ENCODE measurements around the gene LYRM4. TPM values are rescaled to one million over a fixed set of nuclear protein-coding genes. Genes with fewer than 3 reads are reported as not detected.

Gene LYRM4
- total RNA-seq, 2 experiments from 2014 or later, result 24.8 to 28.1 TPM

- H3K27me3 ChIP-seq (ENCODE audit: control insufficient read depth in 1 of 2, insufficient read depth in 2 of 2, low read length in 2 of 2), result peaks cover 2 to 6% of the 10 kb centered on the region in 2 experiments
- H3K4me3 ChIP-seq (ENCODE audit: low read length), result no peak overlapping the region
- Mint-ChIP-seq H3K4me1 (ENCODE audit: low read depth) (no peaks in the 10 kb centered on the region), H3K27ac (no peak overlapping the region), H3K27me3 (peaks cover 25% of the 10 kb centered on the region), H3K4me3 (no peak overlapping the region), H3K36me3 (ENCODE audit: low read depth) (no peaks in the 10 kb centered on the region), H3K9me3 (no peaks in the 10 kb centered on the region)
- H3K9me3 ChIP-seq (ENCODE audit: control insufficient read depth in 1 of 2, insufficient read depth in 1 of 2, low read length in 2 of 2), result no peaks in the 10 kb centered on the region
- no peaks in the 10 kb centered on the region for H3K36me3 ChIP-seq (ENCODE audit: insufficient read depth, low read length)
- no peak overlapping the region for H3K27ac ChIP-seq (ENCODE audit: low read depth in 1 of 2, low read length in 2 of 2)
- H3K4me1 ChIP-seq (ENCODE audit: insufficient read depth, low read length), result no peaks in the 10 kb centered on the region
- no peak for TF ChIP-seq CTCF (IDR thresholded peaks at IDR 0.05)
- ATAC-seq (ENCODE audit: poor library complexity) (no peak), DNase-seq (no peak)
- ChIA-PET POLR2A (no interaction called here), CTCF (no interaction called here)
- intact Hi-C loops (cut with DNase I, micrococcal nuclease), result no loop called here
These were observed 183.8 kb downstream of the LYRM4 start for GRCh38 chr6:5076931-5077330.

- H3K4me1 ChIP-seq (ENCODE audit: insufficient read depth, low read length), result no peaks in the 10 kb centered on the region
- no peaks in the 10 kb centered on the region for H3K36me3 ChIP-seq (ENCODE audit: insufficient read depth, low read length)
- TF ChIP-seq CTCF (IDR thresholded peaks at IDR 0.05), result no peak
- ChIA-PET POLR2A (no interaction called here), CTCF (no interaction called here)
- no peaks in the 10 kb centered on the region for H3K4me1 Mint-ChIP-seq (ENCODE audit: low read depth)
- H3K27ac ChIP-seq (ENCODE audit: low read depth in 1 of 2, low read length in 2 of 2), result no peak overlapping the region
- H3K4me3 Mint-ChIP-seq, result no peak overlapping the region
- H3K36me3 Mint-ChIP-seq (ENCODE audit: low read depth), result no peaks in the 10 kb centered on the region
- H3K4me3 ChIP-seq (ENCODE audit: low read length), result no peak overlapping the region
- peaks cover 0 to 2% of the 10 kb centered on the region in 2 experiments for H3K27me3 ChIP-seq (ENCODE audit: control insufficient read depth in 1 of 2, insufficient read depth in 2 of 2, low read length in 2 of 2)
- intact Hi-C loops (cut with DNase I, micrococcal nuclease), result no loop called here
- DNase-seq (no peak), ATAC-seq (ENCODE audit: poor library complexity) (no peak)
- H3K27ac Mint-ChIP-seq, result no peak overlapping the region
- peaks cover 17% of the 10 kb centered on the region for H3K27me3 Mint-ChIP-seq
- H3K9me3 Mint-ChIP-seq, result no peaks in the 10 kb centered on the region
- H3K9me3 ChIP-seq (ENCODE audit: control insufficient read depth in 1 of 2, insufficient read depth in 1 of 2, low read length in 2 of 2), result no peaks in the 10 kb centered on the region
These were observed 186.8 kb downstream of the LYRM4 start for GRCh38 chr6:5073992-5074391.

GRCh38 chr6:5072440-5072839 is 188.3 kb downstream of the LYRM4 start:
- no peak overlapping the region for H3K4me3 ChIP-seq (ENCODE audit: low read length)
- no peak for TF ChIP-seq CTCF (IDR thresholded peaks at IDR 0.05)
- no peaks in the 10 kb centered on the region for H3K4me1 ChIP-seq (ENCODE audit: insufficient read depth, low read length)
- no peak overlapping the region for H3K27ac ChIP-seq (ENCODE audit: low read depth in 1 of 2, low read length in 2 of 2)
- Mint-ChIP-seq H3K4me1 (ENCODE audit: low read depth) (no peaks in the 10 kb centered on the region), H3K9me3 (no peaks in the 10 kb centered on the region), H3K36me3 (ENCODE audit: low read depth) (no peaks in the 10 kb centered on the region), H3K27ac (no peak overlapping the region), H3K27me3 (peaks cover 17% of the 10 kb centered on the region), H3K4me3 (no peak overlapping the region)
- no peak for DNase-seq
- CTCF ChIA-PET, result no interaction called here
- ATAC-seq (ENCODE audit: poor library complexity), result no peak
- intact Hi-C loops (cut with DNase I, micrococcal nuclease), result no loop called here
- H3K9me3 ChIP-seq (ENCODE audit: control insufficient read depth in 1 of 2, insufficient read depth in 1 of 2, low read length in 2 of 2), result no peaks in the 10 kb centered on the region
- no peaks in the 10 kb centered on the region for H3K36me3 ChIP-seq (ENCODE audit: insufficient read depth, low read length)
- POLR2A ChIA-PET, result no interaction called here
- H3K27me3 ChIP-seq (ENCODE audit: control insufficient read depth in 1 of 2, insufficient read depth in 2 of 2, low read length in 2 of 2), result peaks cover 0 to 2% of the 10 kb centered on the region in 2 experiments

Measured in CD4-positive, alpha-beta T cell (primary cell).